Astrocyte of the spinal cord (primary cell): ENCODE results near the gene CLIP4.
A peak's percentile ranks its signal among the peaks of the same experiment; 100 is the strongest.

Source experiments
- DNase-seq: peaks from one replicate; pipeline ENCODE4 v3.0.0; 2011; ENCODE audit warnings: low read depth, low spot score
- H3K4me3 ChIP-seq: 2 replicates; pipeline ENCODE4 v1.5.1; 2011; ENCODE audit warnings: low read depth, mild to moderate bottlenecking, low read length, moderate library complexity
- CTCF ChIP-seq: IDR thresholded peaks from 2 replicates; pipeline ENCODE4 v1.5.1; 2012; ENCODE audit warnings: low read depth, mild to moderate bottlenecking, low read length, inconsistent platforms
- in situ Hi-C: cut with HindIII; loops from 2 replicates; pipeline ENCODE4 v1.10.0; 2017; ENCODE audit warnings: low sequenced_read_pairs

Gene CLIP4

GRCh38 chr2:29222381-29223179, 107.4 kb downstream of the CLIP4 start:
- no peak overlapping the region for H3K4me3 ChIP-seq
- in situ Hi-C loops, result no loop called here
- DNase-seq, result no peak
- no peak for TF ChIP-seq CTCF

- no peak overlapping the region for H3K4me3 ChIP-seq
- DNase-seq, result no peak
- in situ Hi-C loops, result no loop called here
- no peak for TF ChIP-seq CTCF
Measured at GRCh38 chr2:29223257-29223656, 108.0 kb downstream of the CLIP4 start.

GRCh38 chr2:29223851-29224692, 108.9 kb downstream of the CLIP4 start:
- in situ Hi-C loops, result no loop called here
- no peak for TF ChIP-seq CTCF
- DNase-seq, result peak; percentile 68
- H3K4me3 ChIP-seq, result no peak overlapping the region

- TF ChIP-seq CTCF, result no peak
- no peak overlapping the region for H3K4me3 ChIP-seq
- in situ Hi-C loops, result no loop called here
- no peak for DNase-seq
Measured at GRCh38 chr2:29224693-29225551, 109.7 kb downstream of the CLIP4 start.

GRCh38 chr2:29225814-29226213, 110.6 kb downstream of the CLIP4 start:
- no peak for DNase-seq
- no peak overlapping the region for H3K4me3 ChIP-seq
- in situ Hi-C loops, result no loop called here
- peak; percentile 2 for TF ChIP-seq CTCF

GRCh38 chr2:29226375-29226774, 111.2 kb downstream of the CLIP4 start:
- in situ Hi-C loops, result no loop called here
- DNase-seq, result no peak
- H3K4me3 ChIP-seq, result no peak overlapping the region
- no peak for TF ChIP-seq CTCF
